Activated naive CD4-positive, alpha-beta T cell treated with anti-CD3 and anti-CD28 coated beads, Interleukin-2, amount 50 U/mL, for 24 hours (primary cell): Measurements from ENCODE around the gene NDUFV2.

ENCODE experiments used
- H3K27ac Mint-ChIP-seq: one replicate; pipeline ENCODE4 v1.8.0; 2021; ENCODE audit warnings: mild to moderate bottlenecking, mixed read lengths
- H3K27me3 Mint-ChIP-seq: one replicate; pipeline ENCODE4 v1.8.0; 2021; ENCODE audit warnings: mixed read lengths
- H3K36me3 Mint-ChIP-seq: one replicate; pipeline ENCODE4 v1.8.0; 2021; ENCODE audit warnings: mixed read lengths
- H3K4me1 Mint-ChIP-seq: one replicate; pipeline ENCODE4 v1.8.0; 2021; ENCODE audit warnings: mixed read lengths
- H3K4me3 Mint-ChIP-seq: one replicate; pipeline ENCODE4 v1.8.0; 2021; ENCODE audit warnings: mild to moderate bottlenecking, mixed read lengths
- H3K9me3 Mint-ChIP-seq: one replicate; pipeline ENCODE4 v1.8.0; 2021; ENCODE audit warnings: mixed read lengths

The NDUFV2 gene

GRCh38 chr18:9102508-9103375, at the start of gene NDUFV2:
Gene NDUFV2, plus strand, starts transcription at chr18:9102699. Its CDS starts 45 bp downstream, at chr18:9102744.
- H3K9me3 Mint-ChIP-seq = no peaks in the 10 kb centered on the region
- peaks cover 62% of the 10 kb centered on the region for H3K4me1 Mint-ChIP-seq
- H3K36me3 Mint-ChIP-seq = peaks cover 15% of the 10 kb centered on the region

GRCh38 chr18:9053814-9054213, 48.7 kb upstream of the NDUFV2 start:
- Mint-ChIP-seq H3K4me3 (no peak overlapping the region), H3K27me3 (no peaks in the 10 kb centered on the region), H3K36me3 (no peaks in the 10 kb centered on the region), H3K4me1 (no peaks in the 10 kb centered on the region), H3K27ac (no peak overlapping the region), H3K9me3 (no peaks in the 10 kb centered on the region)

More at GRCh38 chr18:9102508-9103375, at the start of gene NDUFV2:
- no peaks in the 10 kb centered on the region for H3K27me3 Mint-ChIP-seq
- H3K4me3 Mint-ChIP-seq = peak within 1 kb of the TSS; percentile 96
- peak within 1 kb of the TSS; percentile 96 for H3K27ac Mint-ChIP-seq

- Mint-ChIP-seq H3K4me3 (no peak overlapping the region), H3K9me3 (no peaks in the 10 kb centered on the region), H3K36me3 (no peaks in the 10 kb centered on the region), H3K4me1 (no peaks in the 10 kb centered on the region), H3K27me3 (no peaks in the 10 kb centered on the region), H3K27ac (no peak overlapping the region)
Observed at GRCh38 chr18:9055185-9055584, 47.3 kb upstream of the NDUFV2 start.

DNA sequence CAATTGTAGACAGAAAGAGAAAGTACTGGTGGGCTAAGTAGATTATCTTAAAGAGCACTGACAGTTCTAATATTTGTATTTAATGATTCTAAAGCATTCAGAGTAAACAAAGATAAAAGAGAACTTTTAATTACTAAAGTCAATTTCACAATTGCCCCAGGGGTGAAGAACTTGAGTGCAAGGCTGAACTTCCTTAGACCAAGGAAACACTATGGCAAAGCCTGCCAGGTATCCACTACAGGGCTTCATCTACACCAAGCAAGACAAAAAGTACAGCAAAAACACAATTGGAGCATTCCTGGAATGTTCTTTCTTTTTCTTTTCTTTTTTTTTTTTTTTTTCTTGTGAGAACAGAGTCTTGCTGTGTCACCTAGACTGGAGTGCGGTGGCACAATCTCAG, 46.9 kb upstream of the NDUFV2 start:
- Mint-ChIP-seq H3K4me3 (no peak overlapping the region), H3K9me3 (no peaks in the 10 kb centered on the region), H3K36me3 (no peaks in the 10 kb centered on the region), H3K27me3 (no peaks in the 10 kb centered on the region), H3K4me1 (no peaks in the 10 kb centered on the region), H3K27ac (no peak overlapping the region)

GRCh38 chr18:9057646-9058045, 44.9 kb upstream of the NDUFV2 start:
- Mint-ChIP-seq H3K4me3 (no peak overlapping the region), H3K36me3 (no peaks in the 10 kb centered on the region), H3K27me3 (no peaks in the 10 kb centered on the region), H3K27ac (no peak overlapping the region), H3K9me3 (no peaks in the 10 kb centered on the region), H3K4me1 (no peaks in the 10 kb centered on the region)

- no peak overlapping the region for H3K27ac Mint-ChIP-seq
- H3K36me3 Mint-ChIP-seq = no peaks in the 10 kb centered on the region
Observed at GRCh38 chr18:9058406-9058805, 44.1 kb upstream of the NDUFV2 start.

DNA sequence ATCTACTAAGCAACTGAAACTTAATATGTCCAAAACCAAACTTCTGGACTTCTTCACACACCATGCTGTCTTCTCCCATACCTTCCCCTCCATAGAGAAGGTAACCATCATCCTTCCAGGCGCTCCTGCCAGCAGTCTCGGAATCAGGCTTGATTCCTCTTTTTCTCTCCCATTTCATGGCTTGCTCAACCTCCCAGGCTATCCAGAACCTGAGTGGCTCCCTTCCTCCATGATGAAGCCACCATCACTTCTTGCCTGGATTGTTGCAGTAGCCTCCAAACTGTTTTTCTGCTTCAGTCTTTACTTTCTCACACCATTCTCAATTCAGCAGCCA, 40.1 kb upstream of the NDUFV2 start:
- H3K4me3 Mint-ChIP-seq = no peak overlapping the region
- no peak overlapping the region for H3K27ac Mint-ChIP-seq
- no peaks in the 10 kb centered on the region for H3K4me1 Mint-ChIP-seq
- H3K9me3 Mint-ChIP-seq = no peaks in the 10 kb centered on the region
- H3K27me3 Mint-ChIP-seq = no peaks in the 10 kb centered on the region
- no peaks in the 10 kb centered on the region for H3K36me3 Mint-ChIP-seq

More at GRCh38 chr18:9058406-9058805, 44.1 kb upstream of the NDUFV2 start:
- Mint-ChIP-seq H3K4me1 (no peaks in the 10 kb centered on the region), H3K9me3 (no peaks in the 10 kb centered on the region), H3K4me3 (no peak overlapping the region), H3K27me3 (no peaks in the 10 kb centered on the region)

DNA sequence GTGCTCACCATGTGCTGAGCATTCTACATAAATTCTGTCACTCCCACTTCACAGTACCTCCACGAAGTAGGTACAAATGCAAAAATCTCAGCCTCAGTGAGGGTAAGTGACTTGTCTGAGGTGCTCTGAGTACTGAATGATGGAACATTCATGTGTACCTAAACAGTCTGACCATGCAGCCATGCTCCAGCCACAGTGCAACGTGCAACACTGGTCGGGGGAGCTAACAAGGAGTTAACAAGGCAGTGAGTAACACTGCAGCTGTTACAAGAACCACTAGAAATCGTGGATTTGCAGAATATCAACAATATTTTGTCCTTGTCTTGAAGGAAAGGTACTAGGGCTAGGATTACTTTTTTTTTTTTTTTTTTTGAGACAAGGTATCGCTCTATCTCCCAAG, 36.6 kb upstream of the NDUFV2 start:
- no peak overlapping the region for H3K4me3 Mint-ChIP-seq
- no peaks in the 10 kb centered on the region for H3K36me3 Mint-ChIP-seq
- H3K27me3 Mint-ChIP-seq = no peaks in the 10 kb centered on the region
- no peak overlapping the region for H3K27ac Mint-ChIP-seq
- H3K4me1 Mint-ChIP-seq = no peaks in the 10 kb centered on the region
- no peaks in the 10 kb centered on the region for H3K9me3 Mint-ChIP-seq

GRCh38 chr18:9066358-9066757, 36.1 kb upstream of the NDUFV2 start:
- Mint-ChIP-seq H3K4me3 (no peak overlapping the region), H3K27ac (no peak overlapping the region), H3K4me1 (no peaks in the 10 kb centered on the region), H3K27me3 (no peaks in the 10 kb centered on the region), H3K36me3 (no peaks in the 10 kb centered on the region), H3K9me3 (no peaks in the 10 kb centered on the region)

DNA sequence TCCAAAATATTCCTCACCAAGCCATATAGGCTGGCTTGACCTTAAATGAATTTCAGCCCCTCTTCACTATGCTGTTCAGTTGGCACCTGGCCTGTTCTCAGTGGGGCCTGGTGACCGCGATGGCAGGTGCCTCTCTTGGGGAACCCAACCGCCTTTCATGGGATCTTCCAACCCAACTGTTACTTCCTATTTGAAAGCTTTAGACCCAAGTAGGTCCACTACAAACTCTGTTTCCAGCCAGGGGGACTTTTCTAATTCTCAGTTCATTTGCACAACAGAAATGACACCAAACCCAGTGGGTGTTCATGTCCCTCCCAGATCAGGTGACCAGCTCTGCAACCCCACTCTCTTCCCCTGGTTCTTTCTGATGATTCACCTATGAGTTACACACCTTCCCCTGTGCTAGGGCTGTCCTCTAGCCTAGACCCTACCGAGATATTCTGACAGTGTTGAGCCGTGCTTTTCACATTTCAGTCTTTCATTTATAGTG, 35.6 kb upstream of the NDUFV2 start:
- H3K27ac Mint-ChIP-seq = peak overlapping the region; percentile 12
- no peaks in the 10 kb centered on the region for H3K4me1 Mint-ChIP-seq
- H3K9me3 Mint-ChIP-seq = no peaks in the 10 kb centered on the region
- H3K27me3 Mint-ChIP-seq = no peaks in the 10 kb centered on the region
- H3K36me3 Mint-ChIP-seq = no peaks in the 10 kb centered on the region
- H3K4me3 Mint-ChIP-seq = no peak overlapping the region

- Mint-ChIP-seq H3K27me3 (no peaks in the 10 kb centered on the region), H3K27ac (no peak overlapping the region), H3K4me1 (no peaks in the 10 kb centered on the region), H3K36me3 (no peaks in the 10 kb centered on the region), H3K9me3 (no peaks in the 10 kb centered on the region), H3K4me3 (no peak overlapping the region)
Observed at GRCh38 chr18:9067823-9068222, 34.7 kb upstream of the NDUFV2 start.

- Mint-ChIP-seq H3K4me1 (peaks cover under 1% of the 10 kb centered on the region), H3K27ac (no peak overlapping the region), H3K4me3 (no peak overlapping the region), H3K9me3 (no peaks in the 10 kb centered on the region), H3K36me3 (no peaks in the 10 kb centered on the region), H3K27me3 (no peaks in the 10 kb centered on the region)
Observed at GRCh38 chr18:9068346-9068745, 34.2 kb upstream of the NDUFV2 start.

DNA sequence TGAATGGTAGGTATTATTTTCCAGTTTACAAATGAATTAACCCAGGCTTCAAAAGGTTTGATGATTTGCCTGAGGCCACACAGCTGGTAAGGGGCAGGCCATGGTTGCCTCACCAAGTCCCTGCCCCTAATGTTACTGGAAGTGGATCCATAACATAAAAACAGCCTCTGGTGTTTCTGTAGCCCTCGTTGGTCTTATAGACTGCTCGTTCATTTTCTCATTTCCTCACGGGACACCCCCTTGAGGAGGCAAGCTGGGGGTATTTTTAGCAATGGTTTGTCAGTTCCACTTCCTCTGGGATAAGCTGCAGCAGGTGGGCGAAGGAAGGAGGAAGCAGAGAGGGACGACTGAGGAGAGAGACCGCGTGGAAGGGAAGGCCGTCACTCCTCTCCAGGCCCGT, 32.9 kb upstream of the NDUFV2 start:
- Mint-ChIP-seq H3K4me3 (no peak overlapping the region), H3K27ac (no peak overlapping the region), H3K9me3 (no peaks in the 10 kb centered on the region), H3K4me1 (peaks cover 7% of the 10 kb centered on the region), H3K36me3 (no peaks in the 10 kb centered on the region), H3K27me3 (no peaks in the 10 kb centered on the region)

DNA sequence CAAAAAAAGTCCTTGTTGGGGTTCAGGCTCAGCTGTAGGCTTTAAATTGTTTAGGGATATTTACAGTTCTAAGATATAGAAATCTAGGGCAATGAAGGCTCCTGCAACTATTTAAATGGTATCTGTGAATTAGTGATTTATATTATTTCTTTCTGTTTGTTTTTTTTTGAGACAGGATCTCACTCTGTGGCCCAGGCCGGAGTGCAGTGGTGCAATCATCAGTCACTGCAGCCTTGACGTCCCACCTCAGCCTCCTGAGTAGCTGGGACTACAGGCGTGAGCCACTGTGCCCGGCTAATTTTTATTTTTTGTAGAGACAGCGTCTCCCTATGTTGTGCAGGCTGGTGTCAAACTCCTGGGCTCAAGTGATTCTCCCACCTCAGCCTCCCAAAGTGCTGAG, 32.3 kb upstream of the NDUFV2 start:
- Mint-ChIP-seq H3K36me3 (no peaks in the 10 kb centered on the region), H3K27ac (no peak overlapping the region), H3K27me3 (no peaks in the 10 kb centered on the region)

DNA sequence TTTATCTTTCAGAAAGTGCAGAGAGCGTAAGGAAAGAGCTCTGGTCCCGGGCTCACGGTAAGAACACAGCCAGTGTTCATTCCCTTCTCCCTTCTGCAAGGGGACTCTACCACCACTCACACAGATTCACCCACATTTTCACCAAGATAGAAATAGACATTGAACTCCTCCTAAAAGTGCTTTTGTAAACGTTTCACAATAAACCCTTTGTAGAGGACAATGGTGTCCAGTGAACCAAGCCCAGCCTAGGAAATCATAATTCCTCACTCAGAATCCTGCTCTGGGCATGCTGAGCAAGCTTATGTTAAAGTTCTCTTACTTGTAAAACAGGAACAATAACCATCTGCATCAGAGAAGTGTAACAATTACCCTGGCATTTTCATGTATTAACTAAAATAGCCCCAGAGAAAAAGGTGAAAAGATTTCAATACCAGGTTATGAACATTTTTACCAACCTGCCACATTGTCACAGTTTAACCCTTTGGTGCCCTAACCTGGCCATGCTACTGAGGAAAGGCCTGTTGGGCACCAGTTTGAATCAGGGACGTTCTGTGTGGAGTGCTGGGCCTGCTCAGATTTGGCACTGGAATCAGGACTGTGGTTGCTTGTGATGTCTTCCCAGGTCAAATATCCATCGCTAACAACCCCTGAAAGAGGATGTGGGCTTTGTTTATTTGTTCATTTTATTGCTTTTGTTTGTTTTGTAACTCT, 22.5 kb upstream of the NDUFV2 start:
- no peaks in the 10 kb centered on the region for H3K27me3 Mint-ChIP-seq

More for the DNA sequence above, 32.3 kb upstream of the NDUFV2 start:
- Mint-ChIP-seq H3K9me3 (no peaks in the 10 kb centered on the region), H3K4me1 (peaks cover 9% of the 10 kb centered on the region), H3K4me3 (no peak overlapping the region)

GRCh38 chr18:9081940-9082339, 20.6 kb upstream of the NDUFV2 start:
- Mint-ChIP-seq H3K4me3 (no peak overlapping the region), H3K4me1 (peaks cover 45% of the 10 kb centered on the region), H3K36me3 (no peaks in the 10 kb centered on the region), H3K27ac (no peak overlapping the region), H3K27me3 (no peaks in the 10 kb centered on the region), H3K9me3 (no peaks in the 10 kb centered on the region)

More for the DNA sequence above, 22.5 kb upstream of the NDUFV2 start:
- Mint-ChIP-seq H3K4me3 (no peak overlapping the region), H3K27ac (peak overlapping the region; percentile 74), H3K4me1 (peaks cover 50% of the 10 kb centered on the region), H3K9me3 (no peaks in the 10 kb centered on the region), H3K36me3 (no peaks in the 10 kb centered on the region)
